Activated naive CD4-positive, alpha-beta T cell treated with anti-CD3 and anti-CD28 coated beads for 36 hours (primary cell): ENCODE results near the gene MRPS26. TPM values are rescaled to one million over a fixed set of nuclear protein-coding genes. Genes with fewer than 3 reads are reported as not detected.

Experiments
- CTCF ChIA-PET: fragments of 350-600 bp; sonication (Branson Sonifier 250); formaldehyde crosslinking; loops from one replicate; lab custom pipeline; 2021; ENCODE audit warnings: antibody characterized with exemption; lab: Charles Lee
- DNase-seq: peaks from one replicate; pipeline ENCODE4 v3.0.0-alpha.2; 2020
- H3K27ac Mint-ChIP-seq: one replicate; pipeline ENCODE4 v1.8.0; 2021; ENCODE audit warnings: mild to moderate bottlenecking, mixed read lengths
- H3K27me3 Mint-ChIP-seq: one replicate; pipeline ENCODE4 v1.8.0; 2021; ENCODE audit warnings: low read depth, mixed read lengths
- H3K36me3 Mint-ChIP-seq: one replicate; pipeline ENCODE4 v1.8.0; 2021; ENCODE audit warnings: low read depth, mixed read lengths
- H3K4me1 Mint-ChIP-seq: one replicate; pipeline ENCODE4 v1.8.0; 2021; ENCODE audit warnings: low read depth, mixed read lengths
- H3K4me3 Mint-ChIP-seq: one replicate; pipeline ENCODE4 v1.8.0; 2021; ENCODE audit warnings: mild to moderate bottlenecking, moderate library complexity, mixed read lengths
- H3K9me3 Mint-ChIP-seq: one replicate; pipeline ENCODE4 v1.8.0; 2021; ENCODE audit warnings: mixed read lengths
- intact Hi-C: fragments of 100-400 bp; cut with micrococcal nuclease; formaldehyde crosslinking; loops from one replicate; pipeline ENCODE4 v1.15.1; 2023
- total RNA-seq, 2 experiments: library from RNA; stranded (reverse); gene quantifications; one replicate each; pipeline ENCODE4 v1.2.3, GENCODE V29; 2021

The MRPS26 gene
- total RNA-seq, 2 experiments from 2014 or later: 50.0 to 52.4 TPM

DNA sequence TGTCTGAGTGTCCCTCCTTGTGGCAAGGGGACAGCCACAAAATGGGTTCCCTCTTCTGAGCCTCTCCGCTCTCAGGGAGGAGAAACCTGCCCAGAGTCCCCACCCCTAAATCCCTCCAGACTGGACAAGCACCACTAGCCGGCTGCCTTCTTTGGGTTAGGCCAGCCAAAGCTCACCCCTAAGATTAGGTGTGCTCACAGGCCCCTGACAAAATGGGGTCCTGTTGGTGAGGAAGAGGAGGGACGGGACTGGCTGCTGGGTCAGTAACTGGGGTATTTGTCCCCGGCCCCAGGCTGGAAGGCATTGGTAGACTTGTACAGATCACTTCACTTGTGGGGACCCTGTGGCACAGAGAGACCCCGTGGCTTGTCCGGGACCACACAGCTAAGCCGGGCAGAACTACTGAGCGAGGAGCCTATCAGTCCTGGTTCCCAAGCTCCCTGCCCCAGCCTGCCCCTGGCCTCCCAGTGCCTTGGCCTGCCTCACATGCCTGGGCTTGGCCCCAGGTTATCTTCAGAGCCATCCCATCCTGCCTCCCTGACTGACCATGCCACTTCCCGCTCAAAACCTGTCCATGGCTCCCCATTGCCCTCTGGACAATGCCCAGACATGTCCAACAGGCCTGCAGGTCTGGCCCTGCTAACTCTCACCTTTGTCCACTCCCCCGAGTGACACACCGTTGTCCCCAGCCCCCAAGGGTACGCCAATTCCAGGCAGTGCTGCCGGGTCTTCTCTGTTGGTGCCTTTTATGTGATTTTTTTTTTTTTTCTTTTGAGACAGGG is 49.2 kb downstream of the MRPS26 start:
- CTCF ChIA-PET: interaction anchor here (0.6 to 0.7 kb wide), 2 partner anchors 9 to 23 kb away, joined by 4 read pairs; no protein-coding TSS in a partner anchor
- H3K27ac Mint-ChIP-seq: peak overlapping the region; percentile 28
- no peak overlapping the region for H3K4me3 Mint-ChIP-seq
- H3K4me1 Mint-ChIP-seq: peaks cover 28% of the 10 kb centered on the region
- no peaks in the 10 kb centered on the region for H3K27me3 Mint-ChIP-seq
- no peaks in the 10 kb centered on the region for H3K36me3 Mint-ChIP-seq
- no peaks in the 10 kb centered on the region for H3K9me3 Mint-ChIP-seq
- no peak for DNase-seq
- intact Hi-C loops: no loop called here

Other genes starting within 250 kb of the MRPS26 start
- gene CPXM1, start 245.4 kb upstream of the MRPS26 start, total RNA-seq: 1 to 10 TPM; 2.0 to 2.2 TPM
- not detected for gene C20orf141, start 231.1 kb upstream of the MRPS26 start, total RNA-seq
- not detected for gene TMEM239, start 229.7 kb upstream of the MRPS26 start, total RNA-seq
- gene PCED1A, start 205.4 kb upstream of the MRPS26 start, total RNA-seq: 10 to 100 TPM; 44.6 to 44.8 TPM
- gene VPS16, start 205.3 kb upstream of the MRPS26 start, total RNA-seq: 10 to 100 TPM; 39.0 to 42.0 TPM
- gene PTPRA, start 172.6 kb upstream of the MRPS26 start, total RNA-seq: 10 to 100 TPM; 31.7 to 32.7 TPM
- gene GNRH2, start 2.4 kb upstream of the MRPS26 start, total RNA-seq: not detected
- not detected for gene OXT, start 25.6 kb downstream of the MRPS26 start, total RNA-seq
- gene AVP, start 38.7 kb downstream of the MRPS26 start, total RNA-seq: not detected
- gene FASTKD5, start 113.8 kb downstream of the MRPS26 start, total RNA-seq: 10 to 100 TPM; 11.8 to 12.0 TPM
- gene UBOX5, start 113.8 kb downstream of the MRPS26 start, total RNA-seq: 1 to 10 TPM; 5.4 to 5.9 TPM
- gene LZTS3, start 127.5 kb downstream of the MRPS26 start, total RNA-seq: 1 to 10 TPM; 1.2 to 1.4 TPM
- 10 to 100 TPM; 78.2 to 79.5 TPM for gene DDRGK1, start 158.6 kb downstream of the MRPS26 start, total RNA-seq
- 10 to 100 TPM; 38.2 to 42.1 TPM for gene ITPA, start 163.4 kb downstream of the MRPS26 start, total RNA-seq
- under 1 TPM; 0.72 to 0.91 TPM for gene SLC4A11, start 193.1 kb downstream of the MRPS26 start, total RNA-seq